ENCODE data around the gene DHX36. TPM values are rescaled to one million over a fixed set of nuclear protein-coding genes. Genes with fewer than 3 reads are reported as not detected.
A peak's percentile ranks its signal among the peaks of the same experiment; 100 is the strongest.

DHX36 gene
- total RNA-seq, 1 donor from 2014 or later = 49.7 TPM

DNA sequence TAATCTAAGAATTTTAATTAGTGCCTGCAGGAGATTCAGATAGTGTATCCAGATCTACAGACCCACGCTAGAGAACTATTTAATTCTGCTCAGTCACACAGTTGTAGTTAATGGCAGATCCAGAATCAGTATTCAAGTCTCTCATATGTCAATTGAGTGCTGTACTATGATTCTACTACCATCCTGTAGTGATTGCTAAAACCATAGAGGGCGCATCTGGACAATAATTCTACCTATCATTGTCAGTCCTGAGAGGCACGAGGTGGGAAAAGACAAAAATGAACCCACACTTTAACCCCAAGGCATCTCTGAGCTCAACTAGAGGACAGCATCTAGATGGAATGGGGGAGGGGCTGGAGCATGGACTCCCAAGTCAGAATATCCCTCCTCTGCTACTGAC is 22.7 kb downstream of the DHX36 start:
- DNase-seq (ENCODE audit: low read depth) = no peak
- H3K4me3 ChIP-seq (ENCODE audit: low read depth, low read length) = no peak overlapping the region
- TF ChIP-seq, protein P1, sequence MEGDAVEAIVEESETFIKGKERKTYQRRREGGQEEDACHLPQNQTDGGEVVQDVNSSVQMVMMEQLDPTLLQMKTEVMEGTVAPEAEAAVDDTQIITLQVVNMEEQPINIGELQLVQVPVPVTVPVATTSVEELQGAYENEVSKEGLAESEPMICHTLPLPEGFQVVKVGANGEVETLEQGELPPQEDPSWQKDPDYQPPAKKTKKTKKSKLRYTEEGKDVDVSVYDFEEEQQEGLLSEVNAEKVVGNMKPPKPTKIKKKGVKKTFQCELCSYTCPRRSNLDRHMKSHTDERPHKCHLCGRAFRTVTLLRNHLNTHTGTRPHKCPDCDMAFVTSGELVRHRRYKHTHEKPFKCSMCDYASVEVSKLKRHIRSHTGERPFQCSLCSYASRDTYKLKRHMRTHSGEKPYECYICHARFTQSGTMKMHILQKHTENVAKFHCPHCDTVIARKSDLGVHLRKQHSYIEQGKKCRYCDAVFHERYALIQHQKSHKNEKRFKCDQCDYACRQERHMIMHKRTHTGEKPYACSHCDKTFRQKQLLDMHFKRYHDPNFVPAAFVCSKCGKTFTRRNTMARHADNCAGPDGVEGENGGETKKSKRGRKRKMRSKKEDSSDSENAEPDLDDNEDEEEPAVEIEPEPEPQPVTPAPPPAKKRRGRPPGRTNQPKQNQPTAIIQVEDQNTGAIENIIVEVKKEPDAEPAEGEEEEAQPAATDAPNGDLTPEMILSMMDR (conservative IDR thresholded peaks at IDR 0.05; ENCODE audit: low read depth, low read length) = peak; percentile 5

DNA sequence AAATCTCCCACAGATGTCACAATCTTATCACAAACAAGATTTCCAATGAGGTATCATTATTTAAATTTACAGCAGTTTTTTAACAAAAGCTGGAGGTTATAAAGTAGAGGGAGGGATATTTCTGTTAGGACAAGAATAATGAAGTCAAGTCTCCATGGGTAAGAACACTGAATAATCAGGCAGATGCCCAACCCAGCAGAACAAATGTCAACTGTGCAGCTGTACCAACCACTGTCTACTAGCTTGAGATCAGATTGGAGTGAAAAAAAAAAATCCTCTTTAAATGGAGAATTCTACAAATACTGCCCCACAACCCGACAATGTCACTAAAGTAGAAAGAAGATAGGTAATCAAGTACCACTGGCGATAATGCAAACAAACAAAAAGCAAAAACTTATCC is 30.3 kb downstream of the DHX36 start:
- no peak overlapping the region for H3K4me3 ChIP-seq (ENCODE audit: low read depth, low read length)
- TF ChIP-seq, protein P1 (conservative IDR thresholded peaks at IDR 0.05; ENCODE audit: low read depth, low read length) = no peak
- DNase-seq (ENCODE audit: low read depth) = no peak

DNA sequence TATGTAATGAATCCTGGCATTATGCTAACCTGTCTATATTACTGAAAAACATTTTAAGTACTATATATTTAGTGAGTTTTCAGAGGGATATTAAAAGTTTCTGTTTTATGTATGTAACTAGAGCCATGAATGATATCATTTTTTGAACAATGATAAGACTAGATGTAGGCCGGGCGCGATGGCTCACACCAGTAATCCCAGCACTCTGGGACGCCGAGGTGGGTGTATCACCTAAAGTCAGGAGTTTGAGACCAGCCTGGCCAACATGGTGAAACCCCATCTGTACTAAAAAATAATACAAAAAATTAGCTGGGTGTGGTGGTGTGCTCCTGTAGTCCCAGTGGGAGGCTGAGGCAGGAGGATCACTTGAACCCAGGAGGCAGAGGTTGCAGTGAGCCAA is 34.1 kb downstream of the DHX36 start:
- DNase-seq (ENCODE audit: low read depth) = no peak
- TF ChIP-seq, protein P1 (conservative IDR thresholded peaks at IDR 0.05; ENCODE audit: low read depth, low read length) = no peak
- H3K4me3 ChIP-seq (ENCODE audit: low read depth, low read length) = no peak overlapping the region

DNA sequence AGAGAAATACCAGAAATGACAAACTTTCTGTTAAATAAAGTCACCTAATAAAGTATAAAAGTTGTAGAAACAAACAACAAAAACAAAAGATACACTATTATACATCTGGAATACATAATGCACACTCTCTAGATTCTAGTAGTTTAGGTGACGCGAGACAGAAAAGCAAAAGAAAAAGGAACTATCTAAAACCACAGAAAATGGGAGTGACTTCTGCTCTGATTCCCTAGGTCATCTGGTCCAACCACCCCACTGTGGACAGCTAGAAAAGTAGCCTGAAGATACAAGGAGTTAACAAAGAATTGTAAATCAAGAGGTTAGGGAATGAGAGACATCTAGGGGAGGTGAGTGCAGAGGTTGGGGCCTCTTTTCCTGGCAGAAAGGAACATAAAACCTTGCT is 39.1 kb downstream of the DHX36 start:
- H3K4me3 ChIP-seq (ENCODE audit: low read depth, low read length) = no peak overlapping the region
- TF ChIP-seq, protein P1 (conservative IDR thresholded peaks at IDR 0.05; ENCODE audit: low read depth, low read length) = no peak
- no peak for DNase-seq (ENCODE audit: low read depth)

DNA sequence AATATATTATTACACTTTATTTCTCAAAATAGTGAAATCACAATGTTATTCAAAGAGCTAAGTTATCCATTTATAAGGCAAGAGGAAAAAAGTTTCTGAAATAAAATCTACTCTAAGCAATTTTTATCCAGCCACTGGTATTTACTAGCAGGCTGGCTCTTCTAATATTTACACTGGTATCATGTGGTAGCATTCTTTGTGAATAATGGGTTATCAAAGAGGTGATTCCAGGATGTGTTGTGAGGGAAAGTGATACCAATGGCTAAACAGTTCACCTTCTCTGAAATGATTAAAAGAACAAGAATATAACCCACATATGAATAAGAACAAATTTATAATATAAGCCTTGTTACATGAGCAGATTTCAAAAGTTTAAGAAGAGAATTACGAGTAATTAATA is 44.1 kb downstream of the DHX36 start:
- DNase-seq (ENCODE audit: low read depth) = no peak
- TF ChIP-seq, protein P1 (conservative IDR thresholded peaks at IDR 0.05; ENCODE audit: low read depth, low read length) = no peak
- no peak overlapping the region for H3K4me3 ChIP-seq (ENCODE audit: low read depth, low read length)

DNA sequence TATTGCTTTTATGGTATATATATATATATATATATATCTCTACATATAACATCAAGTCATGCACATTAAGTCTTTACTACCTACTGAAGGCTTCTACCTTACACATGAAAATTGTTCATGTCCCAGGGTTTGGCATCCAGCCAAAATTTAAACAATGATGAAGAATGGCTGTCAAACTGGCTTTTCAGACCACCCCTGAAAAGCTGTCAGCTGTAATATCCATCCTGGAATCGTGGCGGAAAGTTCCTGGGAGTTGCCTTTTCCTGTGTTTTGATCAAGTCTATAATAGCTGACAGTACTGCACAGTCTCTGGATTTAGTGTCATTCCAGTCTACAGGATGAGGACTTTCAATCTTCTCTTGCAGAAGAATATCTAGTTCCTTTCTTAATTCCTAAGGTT is 48.3 kb downstream of the DHX36 start:
- DNase-seq (ENCODE audit: low read depth) = no peak
- TF ChIP-seq, protein P1 (conservative IDR thresholded peaks at IDR 0.05; ENCODE audit: low read depth, low read length) = no peak
- H3K4me3 ChIP-seq (ENCODE audit: low read depth, low read length) = no peak overlapping the region

DNA sequence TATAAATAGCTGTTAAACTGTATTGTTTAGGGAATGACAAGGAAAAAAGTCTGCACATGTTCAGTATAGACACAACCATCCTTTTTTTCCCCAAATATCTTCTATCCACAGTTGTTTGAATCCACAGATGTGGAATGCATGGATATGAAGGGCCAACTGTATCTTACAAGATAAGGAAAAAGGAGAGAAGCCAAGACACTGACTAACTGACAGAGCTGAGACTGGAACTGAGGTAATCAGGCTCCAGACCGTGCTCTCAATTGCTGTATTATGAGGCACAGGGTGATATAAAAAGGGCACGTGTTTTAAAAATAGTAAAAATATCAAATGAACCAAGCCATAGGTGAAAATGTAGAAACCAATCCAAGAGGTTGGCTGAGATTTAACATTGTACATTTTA is 49.0 kb downstream of the DHX36 start:
- H3K4me3 ChIP-seq (ENCODE audit: low read depth, low read length) = no peak overlapping the region
- no peak for DNase-seq (ENCODE audit: low read depth)
- TF ChIP-seq, protein P1 (conservative IDR thresholded peaks at IDR 0.05; ENCODE audit: low read depth, low read length) = no peak
